Stimulated activated naive CD8-positive, alpha-beta T cell treated with anti-CD3 and anti-CD28 coated beads, Interleukin-15, amount 100 ng/mL, for 72 hours (primary cell): ENCODE results near the gene DMXL1.

Experiments
- ATAC-seq: fragments of 150-1000 bp; cut with Tn5 transposase; 2 replicates; pipeline ENCODE4 v1.10.0; 2021; ENCODE audit warnings: mild to moderate bottlenecking, moderate library complexity
- DNase-seq, 2 donors: peaks; one replicate each; pipeline ENCODE4 v3.0.0; 2021 to 2022
- H3K27ac Mint-ChIP-seq, 2 donors: one replicate each; pipeline ENCODE4 v1.8.0; 2022; ENCODE audit warnings: mild to moderate bottlenecking in 2 of 2, mixed read lengths in 2 of 2, moderate library complexity in 2 of 2
- H3K27me3 Mint-ChIP-seq: one replicate; pipeline ENCODE4 v1.8.0; 2022; ENCODE audit warnings: mixed read lengths
- H3K4me1 Mint-ChIP-seq: one replicate; pipeline ENCODE4 v1.8.0; 2022; ENCODE audit warnings: mild to moderate bottlenecking, mixed read lengths
- H3K4me3 Mint-ChIP-seq, 2 donors: one replicate each; pipeline ENCODE4 v1.8.0; 2022; ENCODE audit warnings: mild to moderate bottlenecking in 2 of 2, mixed read lengths in 2 of 2, moderate library complexity in 1 of 2
- H3K9me3 Mint-ChIP-seq, 2 donors: one replicate each; pipeline ENCODE4 v1.8.0; 2022; ENCODE audit warnings: mixed read lengths in 2 of 2

DMXL1 gene, protein sequence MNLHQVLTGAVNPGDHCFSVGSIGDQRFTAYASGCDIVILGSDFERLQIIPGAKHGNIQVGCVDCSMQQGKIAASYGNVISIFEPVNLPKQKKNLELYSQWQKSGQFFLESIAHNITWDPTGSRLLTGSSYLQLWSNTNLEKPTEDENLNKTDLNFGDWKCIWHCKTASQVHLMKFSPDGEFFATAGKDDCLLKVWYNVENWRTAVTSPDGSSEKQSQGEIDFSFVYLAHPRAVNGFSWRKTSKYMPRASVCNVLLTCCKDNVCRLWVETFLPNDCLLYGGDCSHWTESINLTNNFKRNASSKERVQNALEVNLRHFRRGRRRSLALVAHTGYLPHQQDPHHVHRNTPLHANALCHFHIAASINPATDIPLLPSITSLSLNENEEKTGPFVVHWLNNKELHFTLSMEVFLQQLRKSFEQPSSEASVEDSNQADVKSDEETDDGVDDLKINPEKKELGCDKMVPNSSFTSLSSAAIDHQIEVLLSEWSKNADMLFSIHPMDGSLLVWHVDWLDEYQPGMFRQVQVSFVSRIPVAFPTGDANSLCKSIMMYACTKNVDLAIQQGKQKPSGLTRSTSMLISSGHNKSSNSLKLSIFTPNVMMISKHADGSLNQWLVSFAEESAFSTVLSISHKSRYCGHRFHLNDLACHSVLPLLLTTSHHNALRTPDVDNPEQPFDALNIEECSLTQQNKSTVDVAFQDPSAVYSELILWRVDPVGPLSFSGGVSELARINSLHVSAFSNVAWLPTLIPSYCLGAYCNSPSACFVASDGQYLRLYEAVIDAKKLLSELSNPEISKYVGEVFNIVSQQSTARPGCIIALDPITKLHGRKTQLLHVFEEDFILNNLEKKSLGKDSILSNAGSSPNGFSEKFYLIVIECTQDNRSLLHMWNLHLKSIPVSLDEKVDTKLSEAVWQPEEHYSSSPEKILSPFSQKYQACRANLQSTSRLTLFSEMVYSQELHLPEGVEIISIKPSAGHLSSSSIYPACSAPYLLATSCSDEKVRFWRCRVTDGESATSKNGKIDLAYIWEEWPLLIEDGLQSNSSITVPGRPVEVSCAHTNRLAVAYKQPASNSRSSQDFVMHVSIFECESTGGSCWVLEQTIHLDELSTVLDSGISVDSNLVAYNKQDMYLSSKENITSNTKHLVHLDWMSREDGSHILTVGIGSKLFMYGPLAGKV (N-terminal part only)

DNA sequence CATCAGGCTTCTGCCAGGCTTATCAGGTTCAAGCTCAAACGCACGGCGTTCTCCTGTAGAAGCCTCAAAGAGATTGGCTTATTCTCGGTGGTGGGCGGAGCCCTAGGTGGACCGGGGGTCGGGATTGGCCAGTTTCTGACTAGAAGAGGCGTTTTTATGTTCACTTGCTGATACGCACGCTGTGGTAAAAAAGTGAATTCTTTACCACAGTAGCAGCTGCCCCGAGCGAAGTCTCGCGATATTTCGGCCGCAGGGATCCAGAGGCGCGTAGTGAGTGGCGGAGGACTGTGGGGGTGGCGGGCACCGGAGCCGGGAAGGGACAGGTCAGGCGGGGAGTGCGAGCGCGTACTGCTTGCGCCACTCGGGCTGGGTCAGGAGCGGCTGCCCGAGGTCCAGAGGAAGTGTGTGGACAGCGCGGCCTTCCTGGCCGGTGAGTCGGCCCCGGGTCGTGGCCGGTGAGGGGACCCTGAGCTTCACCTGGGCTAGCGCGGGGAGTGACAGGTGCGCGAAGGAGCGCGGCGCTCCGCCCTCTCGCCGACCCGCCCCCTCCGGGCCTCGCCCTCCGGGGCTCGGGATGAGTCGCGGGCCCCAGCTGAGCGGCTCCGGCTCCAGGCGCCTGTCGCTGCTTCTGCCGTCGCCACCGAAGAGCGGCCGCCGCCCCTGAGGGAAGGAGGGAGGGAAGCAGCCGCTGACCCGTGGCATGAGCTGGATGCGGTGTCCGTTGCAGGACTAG is at the start of gene DMXL1:
Gene DMXL1, plus strand, starts transcription at position 260 of the 733 bp plus-strand sequence. CDS start 483 bp downstream, outside the sequence.
- peak within 1 kb of the TSS; percentile 98 to 100 for H3K27ac Mint-ChIP-seq
- peaks cover 34% of the 10 kb centered on the region for H3K4me1 Mint-ChIP-seq
- peak within 1 kb of the TSS; percentile 85 to 96 for H3K4me3 Mint-ChIP-seq
- no peaks in the 10 kb centered on the region for H3K27me3 Mint-ChIP-seq
- peak; percentile 97 to 98 for DNase-seq
- H3K9me3 Mint-ChIP-seq: no peaks in the 10 kb centered on the region
- ATAC-seq: peak; percentile 90

DNA sequence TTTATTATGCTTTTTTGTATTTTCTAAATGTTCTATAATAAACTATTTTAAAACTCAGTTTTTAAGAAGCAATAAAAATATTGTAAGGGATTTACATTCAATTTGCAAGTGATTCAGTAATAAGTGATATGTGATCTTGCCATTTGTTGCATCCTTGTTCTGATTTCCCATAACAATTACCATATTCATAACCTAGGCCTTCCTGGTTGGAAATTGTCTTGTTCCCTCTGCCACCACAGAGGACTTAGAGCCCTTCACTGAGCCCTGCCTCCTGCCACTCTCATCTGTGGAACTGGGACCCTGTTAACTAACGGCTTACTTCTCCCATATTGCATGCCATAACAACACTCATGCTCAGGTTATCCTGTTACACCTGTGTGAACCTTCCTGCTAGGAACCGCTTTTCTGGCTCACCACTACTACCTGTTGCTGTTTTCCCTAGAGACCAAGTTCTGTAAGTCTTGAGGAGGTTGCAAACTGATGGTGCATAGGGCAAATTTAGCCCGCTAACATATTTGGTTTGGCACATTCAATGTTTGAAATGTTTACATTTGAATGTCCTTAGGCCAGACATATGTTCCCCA is 49.6 kb upstream of the DMXL1 start:
- Mint-ChIP-seq H3K4me1 (peaks cover 17% of the 10 kb centered on the region), H3K9me3 (no peaks in the 10 kb centered on the region), H3K27ac (peak overlapping the region in 1 of 2 donors; percentile 67), H3K27me3 (no peaks in the 10 kb centered on the region), H3K4me3 (no peak overlapping the region)
- ATAC-seq: no peak
- no peak for DNase-seq

DNA sequence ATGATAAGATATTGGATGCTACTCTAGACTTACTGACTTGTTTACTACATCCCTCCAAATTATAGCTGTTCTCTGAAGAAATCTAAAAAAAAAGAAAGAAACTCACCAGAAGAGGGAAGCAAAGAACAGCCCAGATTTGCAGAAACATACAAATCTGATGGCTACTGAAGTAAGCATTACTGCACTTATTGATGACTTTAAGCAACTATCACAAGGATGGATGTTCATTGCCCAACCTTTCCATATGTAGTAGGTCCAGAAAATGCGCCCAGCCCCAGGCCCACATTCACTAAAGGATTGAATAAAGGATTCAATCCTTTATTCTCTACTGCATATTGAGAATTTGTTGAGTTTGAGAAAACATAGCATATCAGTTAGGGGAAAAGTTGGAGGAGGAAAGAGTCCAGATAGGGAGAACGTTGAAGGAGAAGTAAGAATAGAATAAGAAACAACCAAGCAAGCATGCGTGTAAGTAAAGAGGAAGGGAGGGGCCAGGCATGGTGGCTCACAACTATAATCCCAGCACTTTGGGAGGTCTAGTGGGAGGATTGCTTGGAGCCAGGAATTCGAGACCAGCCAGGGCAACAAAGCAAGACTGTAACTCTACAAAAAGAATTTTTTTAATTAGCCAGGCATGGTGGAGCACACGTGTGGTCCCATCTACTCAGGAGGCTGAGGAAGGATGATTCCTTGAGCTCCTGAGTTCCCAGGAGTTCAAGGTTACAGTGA is 48.7 kb upstream of the DMXL1 start:
- Mint-ChIP-seq H3K27ac (no peak overlapping the region), H3K9me3 (no peaks in the 10 kb centered on the region), H3K4me1 (peaks cover 17% of the 10 kb centered on the region), H3K4me3 (no peak overlapping the region), H3K27me3 (no peaks in the 10 kb centered on the region)
- no peak for DNase-seq
- peak; percentile 60 for ATAC-seq

DNA sequence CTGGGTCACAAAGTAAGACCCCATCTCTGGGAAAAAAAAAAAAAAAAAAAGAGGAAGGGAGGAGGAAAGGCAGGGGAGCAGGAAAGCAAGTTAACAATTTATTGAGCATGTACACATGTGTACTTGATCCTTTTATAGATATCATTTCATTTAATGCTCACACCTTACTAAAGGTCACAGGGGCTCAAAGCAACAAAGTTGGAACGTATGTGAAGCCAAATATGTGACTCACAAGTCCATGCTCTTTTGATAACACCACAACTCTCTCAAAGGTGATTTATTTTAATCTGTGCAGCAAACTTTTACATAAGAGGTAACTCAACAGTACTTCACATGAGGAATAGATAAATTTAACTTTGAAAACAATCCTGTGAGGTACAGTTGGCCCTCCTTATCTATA is 48.1 kb upstream of the DMXL1 start:
- Mint-ChIP-seq H3K27ac (no peak overlapping the region), H3K9me3 (no peaks in the 10 kb centered on the region), H3K27me3 (no peaks in the 10 kb centered on the region), H3K4me3 (no peak overlapping the region), H3K4me1 (peaks cover 17% of the 10 kb centered on the region)
- no peak for DNase-seq
- ATAC-seq: no peak

DNA sequence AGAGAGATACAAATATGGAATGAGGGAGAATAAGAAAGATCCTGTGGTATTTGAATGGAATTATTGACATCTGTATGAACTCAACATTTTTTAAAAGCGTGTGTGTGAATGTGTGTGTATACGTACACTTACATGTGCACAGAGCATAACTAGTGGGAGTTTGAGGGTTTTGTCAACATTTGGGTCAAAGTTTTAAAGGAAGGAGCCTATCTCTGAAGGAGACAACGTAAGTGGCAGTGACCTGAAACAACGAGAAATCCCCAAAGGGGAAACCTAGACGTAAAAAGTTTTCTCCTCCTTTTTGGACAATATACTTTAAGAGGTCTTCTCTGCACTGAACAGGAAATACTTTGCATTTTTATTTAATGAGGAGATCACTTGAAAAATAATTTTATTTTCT is 42.3 kb upstream of the DMXL1 start:
- no peaks in the 10 kb centered on the region for H3K9me3 Mint-ChIP-seq
- DNase-seq: no peak
- peaks cover 37% of the 10 kb centered on the region for H3K4me1 Mint-ChIP-seq
- H3K27ac Mint-ChIP-seq: no peak overlapping the region
- no peaks in the 10 kb centered on the region for H3K27me3 Mint-ChIP-seq
- no peak overlapping the region for H3K4me3 Mint-ChIP-seq
- no peak for ATAC-seq

DNA sequence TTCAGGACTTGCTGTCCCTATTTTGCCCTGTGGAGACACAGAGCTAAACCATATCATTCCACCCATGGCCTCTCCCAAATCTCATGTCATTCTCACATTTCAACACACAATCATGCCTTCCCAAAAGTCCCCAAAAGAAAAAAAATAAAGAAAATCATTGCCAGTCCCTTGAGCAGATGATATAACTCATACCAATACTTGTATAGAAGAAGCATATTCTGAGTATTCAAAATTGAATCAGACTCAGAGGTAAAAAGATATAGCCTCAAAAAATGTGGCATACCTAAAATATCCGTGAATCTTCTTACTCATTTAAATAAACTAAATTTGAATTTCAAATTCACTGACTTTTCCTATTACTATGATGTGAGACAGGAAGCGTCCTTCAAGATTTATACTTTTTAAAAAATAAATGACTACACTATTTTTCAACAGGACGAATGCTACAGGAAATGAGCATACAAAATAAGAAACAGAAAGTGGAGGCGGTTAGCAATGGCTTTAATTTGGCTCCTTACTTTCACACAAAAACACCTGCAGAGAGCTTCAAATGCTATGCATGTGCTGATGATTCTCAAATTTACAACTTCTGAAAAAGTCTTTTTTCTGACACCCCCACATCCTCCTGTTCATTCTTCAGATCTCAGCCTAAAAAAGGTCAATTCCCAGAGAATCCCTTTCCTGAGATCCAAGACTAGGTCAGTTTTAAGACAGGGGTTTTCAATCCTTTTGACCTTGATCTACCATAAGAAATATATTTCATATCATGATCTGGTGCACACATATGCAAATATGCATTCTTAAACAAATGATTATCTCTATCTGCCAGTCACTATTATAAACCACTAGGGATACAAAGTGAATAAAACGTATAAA is 39.6 kb upstream of the DMXL1 start:
- no peaks in the 10 kb centered on the region for H3K27me3 Mint-ChIP-seq
- H3K27ac Mint-ChIP-seq: peak overlapping the region; percentile 81 to 98
- peaks cover 40% of the 10 kb centered on the region for H3K4me1 Mint-ChIP-seq
- DNase-seq: no peak
- peak; percentile 76 for ATAC-seq
- no peaks in the 10 kb centered on the region for H3K9me3 Mint-ChIP-seq
- H3K4me3 Mint-ChIP-seq: peak overlapping the region; percentile 42 to 62

DNA sequence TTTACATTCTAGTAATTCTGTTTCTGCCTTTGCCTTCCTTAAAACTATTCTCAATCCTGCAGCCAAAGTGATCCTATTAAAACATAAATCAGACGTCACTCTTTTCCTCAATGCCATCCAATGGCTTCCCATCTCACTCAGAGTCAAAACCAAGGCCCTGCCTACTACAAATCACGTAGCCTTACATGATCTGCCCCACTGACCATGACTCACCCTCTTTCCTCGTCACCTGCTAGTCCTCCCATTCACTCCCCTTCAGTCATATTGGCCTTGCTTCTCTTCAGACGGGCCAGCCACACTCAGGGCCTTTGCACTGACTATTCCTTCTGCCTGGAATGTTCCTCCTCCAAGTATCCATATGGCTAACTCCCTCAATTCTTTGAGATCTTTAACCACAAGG is 39.0 kb upstream of the DMXL1 start:
- peak in 1 of 2 donors; percentile 31 for DNase-seq
- Mint-ChIP-seq H3K4me3 (peak overlapping the region; percentile 56 to 62), H3K27me3 (no peaks in the 10 kb centered on the region), H3K9me3 (no peaks in the 10 kb centered on the region), H3K27ac (peak overlapping the region in 1 of 2 donors; percentile 98), H3K4me1 (peaks cover 43% of the 10 kb centered on the region)
- peak; percentile 71 for ATAC-seq

DNA sequence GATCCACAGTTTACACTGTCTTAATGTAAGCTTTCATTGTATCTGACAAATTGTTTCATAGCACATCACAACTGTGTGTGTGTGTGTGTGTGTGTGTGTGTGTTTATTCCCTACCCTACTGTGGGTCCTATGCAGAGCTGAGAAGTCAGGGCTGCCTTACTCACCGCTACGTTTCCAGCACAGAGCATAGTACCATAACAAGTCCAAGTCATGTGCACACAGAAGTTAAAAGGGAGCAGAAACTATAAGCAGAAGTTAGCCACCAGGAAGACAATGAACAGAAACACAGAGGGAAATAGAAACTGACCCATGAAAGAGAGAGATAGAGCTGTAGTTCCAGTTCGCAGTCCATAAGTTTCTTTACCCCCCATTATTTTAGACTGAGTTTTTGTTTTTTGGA is 38.2 kb upstream of the DMXL1 start:
- H3K9me3 Mint-ChIP-seq: no peaks in the 10 kb centered on the region
- H3K27ac Mint-ChIP-seq: no peak overlapping the region
- ATAC-seq: no peak
- no peaks in the 10 kb centered on the region for H3K27me3 Mint-ChIP-seq
- no peak for DNase-seq
- H3K4me3 Mint-ChIP-seq: no peak overlapping the region
- peaks cover 43% of the 10 kb centered on the region for H3K4me1 Mint-ChIP-seq

DNA sequence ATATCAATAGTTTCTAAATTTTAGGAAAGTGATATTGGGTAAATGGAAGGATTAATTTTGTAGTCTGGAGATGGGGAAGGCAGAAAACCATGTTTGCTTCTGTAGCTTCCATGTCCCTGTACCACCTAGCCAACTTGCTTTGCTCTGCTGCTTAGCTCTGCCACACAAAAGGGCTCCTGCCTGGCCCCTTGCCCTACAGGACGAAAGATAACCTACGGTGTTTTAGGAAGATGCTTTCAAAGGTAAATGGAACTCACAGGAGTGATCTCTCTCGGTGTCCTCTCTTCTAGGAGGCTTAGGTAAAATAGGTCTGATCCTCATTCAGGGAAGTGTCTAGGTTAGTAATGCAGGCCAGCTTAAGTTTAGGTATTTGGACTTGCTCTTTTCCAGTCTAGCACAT is 37.8 kb upstream of the DMXL1 start:
- no peak overlapping the region for H3K4me3 Mint-ChIP-seq
- H3K27ac Mint-ChIP-seq: no peak overlapping the region
- DNase-seq: no peak
- H3K27me3 Mint-ChIP-seq: no peaks in the 10 kb centered on the region
- peaks cover 42% of the 10 kb centered on the region for H3K4me1 Mint-ChIP-seq
- no peak for ATAC-seq
- no peaks in the 10 kb centered on the region for H3K9me3 Mint-ChIP-seq

DNA sequence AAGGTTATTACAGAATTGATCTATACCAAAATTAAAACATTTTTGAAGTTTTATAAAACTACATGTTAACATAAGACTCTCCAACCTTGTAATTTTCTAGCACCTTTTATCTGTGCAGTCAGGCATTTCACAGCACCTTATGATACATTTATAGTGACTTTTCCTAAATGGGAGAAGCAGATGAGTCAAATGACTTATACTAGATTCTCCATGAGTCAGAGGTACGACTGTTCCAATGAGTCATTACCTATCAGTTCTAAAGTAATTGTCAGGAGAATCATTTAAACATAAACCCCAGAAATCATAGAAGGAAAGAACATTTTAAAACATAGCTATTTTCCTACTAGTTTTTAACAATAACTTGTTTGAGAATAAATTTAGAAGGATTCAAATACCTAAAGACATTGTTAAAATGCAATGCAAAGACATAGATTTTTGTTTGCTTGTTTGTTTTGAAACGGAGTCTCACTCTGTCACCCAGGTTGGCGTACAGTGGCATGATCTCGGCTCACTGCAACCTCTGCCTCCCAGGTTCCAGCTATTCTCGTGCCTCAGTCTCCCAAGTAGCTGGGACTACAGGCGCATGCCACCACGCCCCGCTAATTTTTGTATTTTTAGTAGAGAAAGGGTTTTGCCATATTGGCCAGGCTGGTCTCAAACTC is 34.7 kb upstream of the DMXL1 start:
- Mint-ChIP-seq H3K27ac (no peak overlapping the region), H3K4me3 (no peak overlapping the region), H3K27me3 (no peaks in the 10 kb centered on the region), H3K9me3 (no peaks in the 10 kb centered on the region), H3K4me1 (peaks cover 31% of the 10 kb centered on the region)
- peak; percentile 85 for ATAC-seq
- DNase-seq: no peak

DNA sequence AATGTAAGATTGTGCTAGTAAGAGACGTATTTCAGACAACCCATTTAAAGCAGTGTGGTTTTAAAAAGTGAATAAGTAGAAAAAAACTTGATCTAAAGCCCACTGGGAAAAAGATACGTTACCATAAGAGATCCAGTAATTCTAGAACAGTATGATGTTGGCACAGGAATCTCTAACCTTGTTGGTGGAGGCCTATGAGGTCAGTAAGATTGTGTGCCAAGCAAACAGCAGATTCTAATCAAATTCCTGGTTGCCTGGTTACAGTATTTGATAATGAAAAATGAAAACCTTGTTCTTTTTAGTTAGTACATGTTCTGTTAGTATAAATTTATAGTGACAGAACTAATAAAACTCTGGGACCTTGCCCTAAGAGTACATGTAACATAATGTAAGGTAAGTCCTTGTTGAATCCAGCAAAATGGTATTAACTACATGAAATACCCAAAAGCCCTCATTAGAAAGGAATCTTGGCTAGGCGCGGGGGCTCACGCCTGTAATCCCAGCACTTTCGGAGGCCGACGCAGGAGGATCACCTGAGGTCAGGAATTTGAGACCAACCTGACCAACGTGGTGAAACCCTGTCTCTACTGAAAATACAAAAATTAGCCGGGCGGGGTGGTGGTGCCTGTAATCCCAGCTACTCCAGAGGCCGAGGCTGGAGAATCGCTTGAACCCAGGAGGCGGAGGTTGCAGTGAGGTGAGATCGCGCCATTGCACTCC is 33.2 kb upstream of the DMXL1 start:
- DNase-seq: no peak
- no peaks in the 10 kb centered on the region for H3K9me3 Mint-ChIP-seq
- no peak for ATAC-seq
- no peaks in the 10 kb centered on the region for H3K27me3 Mint-ChIP-seq
- peaks cover 17% of the 10 kb centered on the region for H3K4me1 Mint-ChIP-seq
- no peak overlapping the region for H3K4me3 Mint-ChIP-seq
- no peak overlapping the region for H3K27ac Mint-ChIP-seq

DNA sequence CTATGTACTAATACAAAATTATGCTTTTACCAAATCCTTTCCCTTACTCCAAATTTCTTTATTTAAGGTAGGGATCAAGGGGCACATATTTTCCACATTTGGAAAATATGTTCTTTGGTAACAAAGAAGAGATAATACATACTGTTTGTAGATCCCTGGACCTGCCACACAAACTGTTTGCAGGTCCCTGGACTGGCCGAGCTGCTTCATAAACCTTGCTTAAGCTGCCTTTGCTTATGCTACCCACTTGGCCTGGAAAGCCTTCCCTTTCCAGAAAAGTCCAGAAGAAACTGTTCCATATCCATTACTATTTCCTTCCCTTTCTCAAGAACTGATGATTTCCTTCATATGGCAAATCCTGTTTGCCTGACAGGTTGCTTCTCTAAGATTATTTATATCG is 22.6 kb upstream of the DMXL1 start:
- H3K27me3 Mint-ChIP-seq: no peaks in the 10 kb centered on the region

More for the DNA sequence above, 22.6 kb upstream of the DMXL1 start:
- DNase-seq: no peak
- Mint-ChIP-seq H3K9me3 (no peaks in the 10 kb centered on the region), H3K27ac (no peak overlapping the region), H3K4me1 (no peaks in the 10 kb centered on the region), H3K4me3 (no peak overlapping the region)
- no peak for ATAC-seq
